Progenitor cell of endocrine pancreas (in vitro differentiated cells): ENCODE results near the gene COX6B1. TPM values are rescaled to one million over a fixed set of nuclear protein-coding genes. Genes with fewer than 3 reads are reported as not detected.

Source experiments
- DNase-seq: peaks from one replicate; pipeline ENCODE4 v3.0.0; 2021; ENCODE audit warnings: low spot score; ENCODE audit not compliant: unreplicated experiment
- H3K27ac Mint-ChIP-seq: 2 replicates; pipeline ENCODE4 v1.8.0; 2021; ENCODE audit warnings: mild to moderate bottlenecking, moderate library complexity, mixed read lengths
- H3K27me3 Mint-ChIP-seq: 2 replicates; pipeline ENCODE4 v1.8.0; 2021; ENCODE audit warnings: mixed read lengths
- H3K36me3 Mint-ChIP-seq: 2 replicates; pipeline ENCODE4 v1.8.0; 2022; ENCODE audit warnings: mixed read lengths; ENCODE audit not compliant: insufficient read depth
- H3K4me1 Mint-ChIP-seq: 2 replicates; pipeline ENCODE4 v1.8.0; 2021; ENCODE audit warnings: low read depth, mixed read lengths
- H3K4me3 Mint-ChIP-seq: 2 replicates; pipeline ENCODE4 v1.8.0; 2021; ENCODE audit warnings: low read depth, mild to moderate bottlenecking, moderate library complexity, mixed read lengths
- H3K9me3 Mint-ChIP-seq: 2 replicates; pipeline ENCODE4 v1.8.0; 2021; ENCODE audit warnings: low read depth, mixed read lengths
- CTCF ChIP-seq: fragments of 200-600 bp; sonication (generic); IDR thresholded peaks from one replicate; pipeline ENCODE4 v1.5.0; 2021; ENCODE audit warnings: antibody characterized with exemption, mild to moderate bottlenecking; ENCODE audit not compliant: unreplicated experiment
- total RNA-seq: library from RNA; stranded (reverse); gene quantifications from 2 replicates; pipeline ENCODE4 v1.2.1, GENCODE V29; 2021

The COX6B1 gene
- total RNA-seq, 1 donor from 2014 or later: 307 TPM

- H3K27ac Mint-ChIP-seq: no peak overlapping the region
- no peak for DNase-seq
- H3K9me3 Mint-ChIP-seq: no peaks in the 10 kb centered on the region
- peaks cover 13% of the 10 kb centered on the region for H3K36me3 Mint-ChIP-seq
- no peak overlapping the region for H3K4me3 Mint-ChIP-seq
- peaks cover 16% of the 10 kb centered on the region for H3K27me3 Mint-ChIP-seq
- no peak for TF ChIP-seq CTCF
- peaks cover 3% of the 10 kb centered on the region for H3K4me1 Mint-ChIP-seq
Measured at GRCh38 chr19:35665604-35666003, 17.5 kb downstream of the COX6B1 start.

- H3K27me3 Mint-ChIP-seq: peaks cover 21% of the 10 kb centered on the region
- DNase-seq: no peak
- H3K36me3 Mint-ChIP-seq: peaks cover 11% of the 10 kb centered on the region
- H3K9me3 Mint-ChIP-seq: no peaks in the 10 kb centered on the region
- H3K4me1 Mint-ChIP-seq: peaks cover 3% of the 10 kb centered on the region
- TF ChIP-seq CTCF: no peak
- H3K27ac Mint-ChIP-seq: no peak within 1 kb of the TSS
- no peak within 1 kb of the TSS for H3K4me3 Mint-ChIP-seq
Measured at GRCh38 chr19:35666251-35666913, 18.3 kb downstream of the COX6B1 start, which contains the start of gene UPK1A. TSS of gene UPK1A (plus strand) at chr19:35666517. CDS start at chr19:35666813, 296 bp downstream.

GRCh38 chr19:35669566-35669965 is 21.4 kb downstream of the COX6B1 start:
- Mint-ChIP-seq H3K4me3 (no peak overlapping the region), H3K36me3 (no peaks in the 10 kb centered on the region), H3K9me3 (no peaks in the 10 kb centered on the region), H3K4me1 (peaks cover 4% of the 10 kb centered on the region), H3K27me3 (peaks cover 43% of the 10 kb centered on the region), H3K27ac (no peak overlapping the region)
- no peak for TF ChIP-seq CTCF
- no peak for DNase-seq

- Mint-ChIP-seq H3K9me3 (no peaks in the 10 kb centered on the region), H3K27me3 (peaks cover 44% of the 10 kb centered on the region), H3K4me3 (no peak overlapping the region)
Measured at GRCh38 chr19:35669974-35670373, 21.9 kb downstream of the COX6B1 start.

GRCh38 chr19:35670686-35671085 is 22.6 kb downstream of the COX6B1 start:
- H3K9me3 Mint-ChIP-seq: no peaks in the 10 kb centered on the region
- peaks cover 44% of the 10 kb centered on the region for H3K27me3 Mint-ChIP-seq
- no peak for DNase-seq
- no peaks in the 10 kb centered on the region for H3K36me3 Mint-ChIP-seq
- TF ChIP-seq CTCF: no peak
- H3K27ac Mint-ChIP-seq: no peak overlapping the region
- H3K4me1 Mint-ChIP-seq: peaks cover 4% of the 10 kb centered on the region
- no peak overlapping the region for H3K4me3 Mint-ChIP-seq

More at GRCh38 chr19:35669974-35670373, 21.9 kb downstream of the COX6B1 start:
- no peak for DNase-seq
- peaks cover 4% of the 10 kb centered on the region for H3K4me1 Mint-ChIP-seq
- H3K27ac Mint-ChIP-seq: no peak overlapping the region
- H3K36me3 Mint-ChIP-seq: no peaks in the 10 kb centered on the region
- TF ChIP-seq CTCF: no peak
